Kidney epithelial cell (primary cell): ENCODE results near the gene SIDT2. TPM values are rescaled to one million over a fixed set of nuclear protein-coding genes. Genes with fewer than 3 reads are reported as not detected.

Experiments used
- DNase-seq: peaks from one replicate; pipeline ENCODE4 v3.0.0-alpha.2; 2010; ENCODE audit warnings: low read depth
- H3K27me3 ChIP-seq: 2 replicates; pipeline ENCODE4 v1.6.0; 2011; ENCODE audit warnings: low read length; ENCODE audit not compliant: control insufficient read depth, insufficient read depth
- H3K36me3 ChIP-seq: 2 replicates; pipeline ENCODE4 v1.5.1; 2011; ENCODE audit warnings: low read length; ENCODE audit not compliant: control insufficient read depth, insufficient read depth
- H3K4me3 ChIP-seq: 2 replicates; pipeline ENCODE4 v1.5.1; 2011; ENCODE audit warnings: low read depth, mild to moderate bottlenecking, control low read depth, low read length
- total RNA-seq: library from RNA; depleted of rRNA; stranded (reverse); fragments of >200 nt; gene quantifications from 2 replicates; pipeline ENCODE4 v1.2.3, GENCODE V29; 2015
- TF ChIP-seq, protein P1 (sequence below): IDR thresholded peaks from 2 replicates; pipeline ENCODE4 v1.5.1; 2011; ENCODE audit warnings: mild to moderate bottlenecking, moderate library complexity, low read length, control low read depth, inconsistent platforms; ENCODE audit not compliant: insufficient read depth, poor library complexity, severe bottlenecking

The SIDT2 gene
- total RNA-seq, 1 donor from 2014 or later = 14.6 TPM

DNA sequence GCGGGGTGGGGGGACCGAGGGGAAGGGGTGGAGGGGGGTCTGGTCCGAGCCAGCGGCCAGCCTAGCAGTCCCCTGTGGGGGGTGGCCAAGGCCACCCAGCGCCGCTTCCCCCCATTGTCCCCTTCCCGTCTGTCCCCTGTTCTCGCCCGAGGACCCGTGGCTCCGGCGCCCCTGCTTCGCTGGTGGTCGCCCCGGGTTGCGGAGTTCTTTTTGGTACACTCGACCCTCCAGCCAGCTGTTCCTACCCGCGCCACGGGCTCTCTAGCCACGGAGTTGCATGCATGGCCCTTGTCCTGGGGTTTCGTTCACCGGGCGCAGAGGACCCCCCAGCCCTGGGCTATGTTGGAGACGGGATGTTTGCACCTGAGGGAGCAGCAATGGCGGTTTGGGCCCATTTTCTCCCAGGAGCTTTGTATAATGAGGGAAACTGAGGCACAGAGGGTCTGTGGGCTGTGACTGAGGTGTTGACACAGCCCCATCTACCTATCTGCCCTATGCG lies 54.4 kb downstream of the SIDT2 start:
- no peak for DNase-seq
- H3K36me3 ChIP-seq = no peaks in the 10 kb centered on the region
- no peaks in the 10 kb centered on the region for H3K27me3 ChIP-seq
- TF ChIP-seq, protein P1, sequence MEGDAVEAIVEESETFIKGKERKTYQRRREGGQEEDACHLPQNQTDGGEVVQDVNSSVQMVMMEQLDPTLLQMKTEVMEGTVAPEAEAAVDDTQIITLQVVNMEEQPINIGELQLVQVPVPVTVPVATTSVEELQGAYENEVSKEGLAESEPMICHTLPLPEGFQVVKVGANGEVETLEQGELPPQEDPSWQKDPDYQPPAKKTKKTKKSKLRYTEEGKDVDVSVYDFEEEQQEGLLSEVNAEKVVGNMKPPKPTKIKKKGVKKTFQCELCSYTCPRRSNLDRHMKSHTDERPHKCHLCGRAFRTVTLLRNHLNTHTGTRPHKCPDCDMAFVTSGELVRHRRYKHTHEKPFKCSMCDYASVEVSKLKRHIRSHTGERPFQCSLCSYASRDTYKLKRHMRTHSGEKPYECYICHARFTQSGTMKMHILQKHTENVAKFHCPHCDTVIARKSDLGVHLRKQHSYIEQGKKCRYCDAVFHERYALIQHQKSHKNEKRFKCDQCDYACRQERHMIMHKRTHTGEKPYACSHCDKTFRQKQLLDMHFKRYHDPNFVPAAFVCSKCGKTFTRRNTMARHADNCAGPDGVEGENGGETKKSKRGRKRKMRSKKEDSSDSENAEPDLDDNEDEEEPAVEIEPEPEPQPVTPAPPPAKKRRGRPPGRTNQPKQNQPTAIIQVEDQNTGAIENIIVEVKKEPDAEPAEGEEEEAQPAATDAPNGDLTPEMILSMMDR = no peak
- peak overlapping the region; percentile 96 for H3K4me3 ChIP-seq

DNA sequence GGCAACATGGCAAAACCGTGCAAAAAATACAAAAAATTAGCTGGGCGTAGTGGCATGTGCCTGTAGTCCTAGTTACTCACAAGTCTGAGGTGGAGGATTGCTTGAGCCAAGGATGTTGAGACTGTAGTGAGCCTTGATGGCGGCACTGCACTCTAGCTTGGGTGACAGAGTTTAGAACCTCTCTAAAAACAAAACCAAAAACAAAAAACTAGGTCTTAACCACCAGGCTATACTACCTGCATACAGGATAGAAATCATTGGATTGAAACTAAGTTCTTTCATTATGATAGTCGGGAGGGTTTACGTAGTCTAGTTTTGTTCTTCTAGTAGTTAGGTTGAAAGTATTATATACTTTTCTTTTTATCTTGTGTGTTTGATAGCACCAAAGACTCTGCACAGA lies 59.7 kb downstream of the SIDT2 start:
- DNase-seq = no peak
- Histone ChIP-seq H3K36me3 (no peaks in the 10 kb centered on the region), H3K4me3 (no peak overlapping the region), H3K27me3 (no peaks in the 10 kb centered on the region)
- TF ChIP-seq, protein P1 = no peak

DNA sequence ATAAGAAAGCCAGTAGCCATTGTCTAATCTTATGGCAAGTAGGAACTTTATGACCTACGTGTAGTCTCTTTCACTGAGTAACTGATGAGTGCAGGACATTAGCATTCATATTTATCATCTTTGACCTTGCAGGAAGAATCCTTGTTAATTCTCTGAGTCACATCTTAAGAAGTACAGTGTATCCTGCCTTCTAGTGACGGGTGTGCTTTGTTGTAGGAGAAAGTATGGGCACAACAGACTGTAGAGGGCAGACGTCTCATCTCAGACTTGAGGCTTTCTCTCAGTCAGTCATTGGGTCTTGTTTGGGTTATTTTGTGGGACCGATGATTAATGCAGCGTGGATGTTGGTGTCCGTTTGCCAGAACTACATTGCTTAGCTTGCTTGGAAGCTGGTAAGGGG lies 60.8 kb downstream of the SIDT2 start:
- Histone ChIP-seq H3K27me3 (no peaks in the 10 kb centered on the region), H3K36me3 (no peaks in the 10 kb centered on the region), H3K4me3 (no peak overlapping the region)
- TF ChIP-seq, protein P1 = peak; percentile 36
- no peak for DNase-seq

Other genes starting within 250 kb of the SIDT2 start
- 12.9 and 16.5 TPM in 2 replicates for gene SIK3, start 80.3 kb upstream of the SIDT2 start, total RNA-seq
- 104 and 116 TPM in 2 replicates for gene PAFAH1B2, start 34.5 kb upstream of the SIDT2 start, total RNA-seq
- 1,785 and 1,816 TPM in 2 replicates for gene TAGLN, start 20.6 kb downstream of the SIDT2 start, total RNA-seq
- 38.3 and 51.8 TPM in 2 replicates for gene PCSK7, start 53.3 kb downstream of the SIDT2 start, total RNA-seq
- 11.7 and 14.0 TPM in 2 replicates for gene RNF214, start 53.9 kb downstream of the SIDT2 start, total RNA-seq
- 4.9 and 5.9 TPM in 2 replicates for gene BACE1-AS, start 112.6 kb downstream of the SIDT2 start, total RNA-seq
- gene BACE1, start 137.5 kb downstream of the SIDT2 start, total RNA-seq = 13.6 and 17.2 TPM in 2 replicates
- 27.5 and 28.8 TPM in 2 replicates for gene CEP164, start 149.1 kb downstream of the SIDT2 start, total RNA-seq